Measurements from ENCODE around the gene GRM5. TPM values are rescaled to one million over a fixed set of nuclear protein-coding genes. Genes with fewer than 3 reads are reported as not detected.

Gene GRM5
- total RNA-seq, 3 donors from 2014 or later: not detected

DNA sequence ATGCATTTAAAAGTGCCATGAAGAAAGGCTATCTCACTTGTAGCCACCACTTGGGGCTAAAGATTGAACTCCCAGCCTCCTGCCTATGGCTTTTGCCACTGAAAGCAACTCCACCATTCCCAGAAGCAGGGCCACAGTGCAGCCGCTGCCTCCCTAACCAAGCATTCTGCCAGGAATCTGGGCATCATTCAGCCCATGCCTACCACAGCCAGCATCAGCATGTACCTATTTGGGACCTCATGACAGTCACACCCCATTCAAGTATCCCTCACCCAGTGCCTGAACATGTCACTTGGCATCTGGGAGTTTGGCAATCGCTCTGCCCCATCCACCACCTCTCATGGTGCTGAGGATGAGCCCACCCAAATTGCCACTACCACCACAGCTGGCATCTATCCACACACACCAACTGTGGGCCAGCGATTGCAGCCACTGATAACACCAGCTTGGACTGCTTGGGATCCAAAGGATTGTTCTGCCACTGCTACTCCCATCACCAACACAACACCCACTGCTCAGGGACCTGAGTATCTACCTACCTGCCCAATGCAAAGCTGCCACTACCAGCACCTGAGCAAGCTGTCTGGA lies 234.4 kb downstream of the GRM5 start:
- no peak for ATAC-seq

DNA sequence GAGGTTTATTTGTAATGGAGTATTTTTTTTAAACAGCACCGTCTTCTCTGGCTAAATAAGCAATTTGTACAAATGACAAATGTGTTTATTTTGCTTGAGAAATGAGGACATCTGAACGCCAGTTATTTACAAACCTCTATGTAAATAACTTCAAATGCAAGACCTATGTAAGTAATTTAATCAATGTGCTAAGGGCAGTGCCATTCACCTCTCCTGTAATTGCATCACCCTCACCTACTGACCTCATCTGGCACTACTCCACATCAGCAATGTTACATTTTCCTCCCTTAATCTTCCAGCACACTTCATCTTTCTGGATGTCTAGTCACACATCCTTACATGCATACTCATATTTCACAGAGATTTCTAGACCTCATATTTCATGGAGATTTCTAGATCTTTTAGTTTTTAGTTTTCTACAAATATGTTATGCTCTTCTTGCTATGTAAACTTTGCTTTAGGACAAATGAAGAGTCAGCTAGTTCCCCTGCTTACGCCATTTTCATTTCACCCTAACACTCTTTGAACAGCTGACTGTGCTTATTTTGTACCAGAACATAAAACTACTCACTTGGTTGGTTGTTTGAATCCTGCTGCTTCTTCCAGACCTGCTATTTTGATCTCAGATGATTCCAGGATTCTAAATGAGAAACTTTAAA lies 238.6 kb downstream of the GRM5 start:
- H3K36me3 ChIP-seq (ENCODE audit: low read depth): no peaks in the 10 kb centered on the region
- no peaks in the 10 kb centered on the region for H3K9me3 ChIP-seq
- DNase-seq (no peak), ATAC-seq (no peak)
- intact Hi-C loops (cut with DNase I, micrococcal nuclease): no loop called here
- H3K4me3 ChIP-seq: no peak overlapping the region
- no peak for TF ChIP-seq CTCF (IDR thresholded peaks at IDR 0.05)
- H3K4me1 ChIP-seq (ENCODE audit: low read depth): no peaks in the 10 kb centered on the region

More for the DNA sequence above, 234.4 kb downstream of the GRM5 start:
- no peak for DNase-seq
- intact Hi-C loops (cut with DNase I, micrococcal nuclease): no loop called here
- no peaks in the 10 kb centered on the region for H3K4me1 ChIP-seq (ENCODE audit: low read depth)
- H3K4me3 ChIP-seq: no peak overlapping the region
- H3K36me3 ChIP-seq (ENCODE audit: low read depth): no peaks in the 10 kb centered on the region
- no peak for TF ChIP-seq CTCF (IDR thresholded peaks at IDR 0.05)
- H3K9me3 ChIP-seq: no peaks in the 10 kb centered on the region

GRCh38 chr11:88819616-88820015 lies 246.2 kb downstream of the GRM5 start:
- Histone ChIP-seq H3K4me3 (no peak overlapping the region), H3K9me3 (no peaks in the 10 kb centered on the region), H3K4me1 (ENCODE audit: low read depth) (no peaks in the 10 kb centered on the region), H3K36me3 (ENCODE audit: low read depth) (no peaks in the 10 kb centered on the region)
- DNase-seq: no peak
- no peak for ATAC-seq
- TF ChIP-seq CTCF (IDR thresholded peaks at IDR 0.05): no peak
- intact Hi-C loops (cut with DNase I, micrococcal nuclease): no loop called here

GRCh38 chr11:88818978-88819377 lies 246.8 kb downstream of the GRM5 start:
- Histone ChIP-seq H3K4me3 (no peak overlapping the region), H3K9me3 (no peaks in the 10 kb centered on the region), H3K36me3 (ENCODE audit: low read depth) (no peaks in the 10 kb centered on the region), H3K4me1 (ENCODE audit: low read depth) (no peaks in the 10 kb centered on the region)
- TF ChIP-seq CTCF (IDR thresholded peaks at IDR 0.05): no peak
- ATAC-seq (no peak), DNase-seq (no peak)
- intact Hi-C loops (cut with DNase I, micrococcal nuclease): no loop called here

DNA sequence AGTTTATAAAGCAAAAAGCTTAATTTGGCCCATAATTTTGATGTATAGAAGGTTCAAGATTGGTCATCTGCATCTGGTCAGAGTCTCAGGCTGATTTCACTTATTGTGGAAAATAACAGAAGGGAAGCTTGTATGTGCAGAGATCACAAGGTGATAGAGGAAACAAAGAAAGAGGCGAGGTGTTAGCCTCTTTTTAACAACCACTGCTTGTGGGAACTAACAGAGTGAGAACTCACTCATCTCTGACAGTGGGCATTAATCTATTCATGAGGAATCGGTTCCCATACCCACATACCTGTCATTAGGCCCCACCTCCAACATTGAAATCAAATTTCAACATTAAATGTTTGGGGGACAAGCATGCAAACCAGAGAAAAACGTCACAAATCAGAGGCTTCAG lies 250.3 kb downstream of the GRM5 start:
- ATAC-seq (no peak), DNase-seq (no peak)
- no peaks in the 10 kb centered on the region for H3K4me1 ChIP-seq (ENCODE audit: low read depth)
- no peak overlapping the region for H3K4me3 ChIP-seq
- no peaks in the 10 kb centered on the region for H3K36me3 ChIP-seq (ENCODE audit: low read depth)
- TF ChIP-seq CTCF (IDR thresholded peaks at IDR 0.05): no peak
- intact Hi-C loops (cut with DNase I, micrococcal nuclease): no loop called here
- H3K9me3 ChIP-seq: no peaks in the 10 kb centered on the region
